Measurements from ENCODE around the gene EHBP1. TPM values are rescaled to one million over a fixed set of nuclear protein-coding genes. Genes with fewer than 3 reads are reported as not detected.

EHBP1 gene
- total RNA-seq, 1 experiment from 2014 or later = 31.0 TPM

GRCh38 chr2:63051042-63051794 is 345.7 kb downstream of the EHBP1 start:
- DNase-seq (ENCODE audit: low spot score) = no peak
- in situ Hi-C loops (cut with HindIII; ENCODE audit: low sequenced_read_pairs) = no loop called here

- in situ Hi-C loops (cut with HindIII; ENCODE audit: low sequenced_read_pairs) = no loop called here
Observed at GRCh38 chr2:63051795-63052333, 346.4 kb downstream of the EHBP1 start.

GRCh38 chr2:63052411-63053080 is 347.0 kb downstream of the EHBP1 start:
- DNase-seq (ENCODE audit: low spot score) = no peak
- in situ Hi-C loops (cut with HindIII; ENCODE audit: low sequenced_read_pairs) = no loop called here

More at GRCh38 chr2:63051795-63052333, 346.4 kb downstream of the EHBP1 start:
- no peak for DNase-seq (ENCODE audit: low spot score)

GRCh38 chr2:63053081-63053888 is 347.8 kb downstream of the EHBP1 start:
- DNase-seq (ENCODE audit: low spot score) = no peak
- in situ Hi-C loops (cut with HindIII; ENCODE audit: low sequenced_read_pairs) = no loop called here

- no peak for DNase-seq (ENCODE audit: low spot score)
- in situ Hi-C loops (cut with HindIII; ENCODE audit: low sequenced_read_pairs) = no loop called here
Observed at GRCh38 chr2:63053889-63054602, 348.5 kb downstream of the EHBP1 start.

- in situ Hi-C loops (cut with HindIII; ENCODE audit: low sequenced_read_pairs) = no loop called here
Observed at GRCh38 chr2:63054841-63055225, 349.3 kb downstream of the EHBP1 start.

GRCh38 chr2:63055226-63056106 is 350.0 kb downstream of the EHBP1 start:
- no peak for DNase-seq (ENCODE audit: low spot score)
- in situ Hi-C loops (cut with HindIII; ENCODE audit: low sequenced_read_pairs) = no loop called here

More at GRCh38 chr2:63054841-63055225, 349.3 kb downstream of the EHBP1 start:
- no peak for DNase-seq (ENCODE audit: low spot score)

GRCh38 chr2:63056107-63057050 is 350.9 kb downstream of the EHBP1 start:
- in situ Hi-C loops (cut with HindIII; ENCODE audit: low sequenced_read_pairs) = no loop called here
- DNase-seq (ENCODE audit: low spot score) = no peak

- no peak for DNase-seq (ENCODE audit: low spot score)
- in situ Hi-C loops (cut with HindIII; ENCODE audit: low sequenced_read_pairs) = no loop called here
Observed at GRCh38 chr2:63057249-63058143, 352.0 kb downstream of the EHBP1 start.

- in situ Hi-C loops (cut with HindIII; ENCODE audit: low sequenced_read_pairs) = no loop called here
- no peak for DNase-seq (ENCODE audit: low spot score)
Observed at GRCh38 chr2:63058144-63058920, 352.8 kb downstream of the EHBP1 start.

- DNase-seq (ENCODE audit: low spot score) = no peak
- in situ Hi-C loops (cut with HindIII; ENCODE audit: low sequenced_read_pairs) = no loop called here
Observed at GRCh38 chr2:63058921-63059792, 353.6 kb downstream of the EHBP1 start.

- in situ Hi-C loops (cut with HindIII; ENCODE audit: low sequenced_read_pairs) = no loop called here
- DNase-seq (ENCODE audit: low spot score) = no peak
Observed at GRCh38 chr2:63059793-63060471, 354.4 kb downstream of the EHBP1 start.

- in situ Hi-C loops (cut with HindIII; ENCODE audit: low sequenced_read_pairs) = no loop called here
- DNase-seq (ENCODE audit: low spot score) = no peak
Observed at GRCh38 chr2:63060472-63060991, 355.0 kb downstream of the EHBP1 start.

- in situ Hi-C loops (cut with HindIII; ENCODE audit: low sequenced_read_pairs) = no loop called here
- DNase-seq (ENCODE audit: low spot score) = no peak
Observed at GRCh38 chr2:63064197-63064596, 358.7 kb downstream of the EHBP1 start.
